Measurements from ENCODE around the gene KRTAP10-1.

DNA sequence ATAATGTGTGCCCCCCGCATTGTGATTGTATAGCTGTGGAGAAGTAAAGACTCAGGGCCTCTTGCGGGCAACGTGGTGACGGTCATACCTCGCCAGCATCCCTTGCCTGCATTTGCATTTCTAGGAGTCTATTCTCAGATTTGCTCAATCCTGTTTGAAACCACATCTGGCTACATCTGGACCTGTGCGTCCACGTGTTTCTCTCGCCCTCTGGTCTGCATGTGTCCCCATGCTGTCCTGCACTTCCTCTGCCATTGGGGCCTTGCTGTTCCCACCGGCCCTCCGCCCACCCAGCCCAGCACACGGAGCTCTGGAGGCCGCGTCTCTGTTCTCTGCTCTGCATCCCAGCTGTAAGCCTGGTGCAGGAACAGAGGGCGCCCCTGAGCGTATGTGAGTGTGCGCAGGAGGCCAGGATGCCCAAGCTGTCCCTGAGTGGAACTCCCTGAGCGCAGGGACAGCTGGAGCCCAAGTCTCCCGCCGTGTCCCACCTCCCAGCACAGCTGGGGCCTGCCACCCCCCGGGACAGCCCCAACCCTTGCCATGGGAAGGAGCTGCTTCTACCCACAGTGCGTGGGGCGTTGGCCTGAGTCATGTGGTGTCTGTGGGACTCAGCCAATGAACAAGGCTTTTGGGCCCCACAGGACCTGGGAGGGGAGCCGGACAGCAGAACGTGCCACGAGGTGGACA lies 9.7 kb upstream of the KRTAP10-1 start:
- TF ChIP-seq TEAD4 (CRISPR knock-in tag; IDR thresholded peaks at IDR 0.05): no peak
- TF ChIP-seq, protein P1, sequence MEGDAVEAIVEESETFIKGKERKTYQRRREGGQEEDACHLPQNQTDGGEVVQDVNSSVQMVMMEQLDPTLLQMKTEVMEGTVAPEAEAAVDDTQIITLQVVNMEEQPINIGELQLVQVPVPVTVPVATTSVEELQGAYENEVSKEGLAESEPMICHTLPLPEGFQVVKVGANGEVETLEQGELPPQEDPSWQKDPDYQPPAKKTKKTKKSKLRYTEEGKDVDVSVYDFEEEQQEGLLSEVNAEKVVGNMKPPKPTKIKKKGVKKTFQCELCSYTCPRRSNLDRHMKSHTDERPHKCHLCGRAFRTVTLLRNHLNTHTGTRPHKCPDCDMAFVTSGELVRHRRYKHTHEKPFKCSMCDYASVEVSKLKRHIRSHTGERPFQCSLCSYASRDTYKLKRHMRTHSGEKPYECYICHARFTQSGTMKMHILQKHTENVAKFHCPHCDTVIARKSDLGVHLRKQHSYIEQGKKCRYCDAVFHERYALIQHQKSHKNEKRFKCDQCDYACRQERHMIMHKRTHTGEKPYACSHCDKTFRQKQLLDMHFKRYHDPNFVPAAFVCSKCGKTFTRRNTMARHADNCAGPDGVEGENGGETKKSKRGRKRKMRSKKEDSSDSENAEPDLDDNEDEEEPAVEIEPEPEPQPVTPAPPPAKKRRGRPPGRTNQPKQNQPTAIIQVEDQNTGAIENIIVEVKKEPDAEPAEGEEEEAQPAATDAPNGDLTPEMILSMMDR (IDR thresholded peaks at IDR 0.05): no peak
- TF ChIP-seq, protein P2, sequence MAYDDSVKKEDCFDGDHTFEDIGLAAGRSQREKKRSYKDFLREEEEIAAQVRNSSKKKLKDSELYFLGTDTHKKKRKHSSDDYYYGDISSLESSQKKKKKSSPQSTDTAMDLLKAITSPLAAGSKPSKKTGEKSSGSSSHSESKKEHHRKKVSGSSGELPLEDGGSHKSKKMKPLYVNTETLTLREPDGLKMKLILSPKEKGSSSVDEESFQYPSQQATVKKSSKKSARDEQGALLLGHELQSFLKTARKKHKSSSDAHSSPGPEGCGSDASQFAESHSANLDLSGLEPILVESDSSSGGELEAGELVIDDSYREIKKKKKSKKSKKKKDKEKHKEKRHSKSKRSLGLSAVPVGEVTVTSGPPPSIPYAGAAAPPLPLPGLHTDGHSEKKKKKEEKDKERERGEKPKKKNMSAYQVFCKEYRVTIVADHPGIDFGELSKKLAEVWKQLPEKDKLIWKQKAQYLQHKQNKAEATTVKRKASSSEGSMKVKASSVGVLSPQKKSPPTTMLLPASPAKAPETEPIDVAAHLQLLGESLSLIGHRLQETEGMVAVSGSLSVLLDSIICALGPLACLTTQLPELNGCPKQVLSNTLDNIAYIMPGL (CRISPR knock-in tag; IDR thresholded peaks at IDR 0.05): no peak
- TF ChIP-seq MYBL2 (CRISPR knock-in tag; IDR thresholded peaks at IDR 0.05): no peak
- TF ChIP-seq RELA (CRISPR knock-in tag; IDR thresholded peaks at IDR 0.05; ENCODE audit: borderline replicate concordance): no peak
- no peak for TF ChIP-seq NFATC4 (CRISPR knock-in tag; IDR thresholded peaks at IDR 0.05)
- no peak for TF ChIP-seq ESRRA (CRISPR knock-in tag; IDR thresholded peaks at IDR 0.05; ENCODE audit: borderline replicate concordance)
- TF ChIP-seq CBFB (CRISPR knock-in tag; IDR thresholded peaks at IDR 0.05; ENCODE audit: low read depth): no peak
- TF ChIP-seq FOXK1 (CRISPR knock-in tag; IDR thresholded peaks at IDR 0.05): no peak
- TF ChIP-seq, protein P3, sequence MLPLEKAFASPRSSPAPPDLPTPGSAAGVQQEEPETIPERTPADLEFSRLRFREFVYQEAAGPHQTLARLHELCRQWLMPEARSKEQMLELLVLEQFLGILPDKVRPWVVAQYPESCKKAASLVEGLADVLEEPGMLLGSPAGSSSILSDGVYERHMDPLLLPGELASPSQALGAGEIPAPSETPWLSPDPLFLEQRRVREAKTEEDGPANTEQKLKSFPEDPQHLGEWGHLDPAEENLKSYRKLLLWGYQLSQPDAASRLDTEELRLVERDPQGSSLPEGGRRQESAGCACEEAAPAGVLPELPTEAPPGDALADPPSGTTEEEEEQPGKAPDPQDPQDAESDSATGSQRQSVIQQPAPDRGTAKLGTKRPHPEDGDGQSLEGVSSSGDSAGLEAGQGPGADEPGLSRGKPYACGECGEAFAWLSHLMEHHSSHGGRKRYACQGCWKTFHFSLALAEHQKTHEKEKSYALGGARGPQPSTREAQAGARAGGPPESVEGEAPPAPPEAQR (CRISPR knock-in tag; IDR thresholded peaks at IDR 0.05): no peak
- TF ChIP-seq, protein P4, sequence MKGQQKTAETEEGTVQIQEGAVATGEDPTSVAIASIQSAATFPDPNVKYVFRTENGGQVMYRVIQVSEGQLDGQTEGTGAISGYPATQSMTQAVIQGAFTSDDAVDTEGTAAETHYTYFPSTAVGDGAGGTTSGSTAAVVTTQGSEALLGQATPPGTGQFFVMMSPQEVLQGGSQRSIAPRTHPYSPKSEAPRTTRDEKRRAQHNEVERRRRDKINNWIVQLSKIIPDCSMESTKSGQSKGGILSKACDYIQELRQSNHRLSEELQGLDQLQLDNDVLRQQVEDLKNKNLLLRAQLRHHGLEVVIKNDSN (CRISPR knock-in tag; IDR thresholded peaks at IDR 0.05): no peak
- no peak for TF ChIP-seq ZNF263 (CRISPR knock-in tag; IDR thresholded peaks at IDR 0.05; ENCODE audit: low read depth)
- TF ChIP-seq NR3C1 (CRISPR knock-in tag; conservative IDR thresholded peaks at IDR 0.05; ENCODE audit: low read depth): no peak

Data from WTC11 (cell line).